GM12892 (cell line): Measurements from ENCODE around the gene C19orf85.

ENCODE experiments used
- DNase-seq: peaks from one replicate; pipeline ENCODE4 v3.0.0; 2011; ENCODE audit not compliant: insufficient read length
- FAIRE-seq: peaks from 2 replicates; lab custom pipeline; 2011; peaks lifted over from hg19 to GRCh38; lab: Jason Lieb, UNC
- POLR2A ChIP-seq: IDR thresholded peaks from 2 replicates; pipeline ENCODE4 v1.6.1; 2011; ENCODE audit warnings: low read depth, low read length, control low read depth
- POLR2AphosphoS5 ChIP-seq: IDR thresholded peaks from 2 replicates; pipeline ENCODE4 v1.6.1; 2011; ENCODE audit warnings: low read depth, low read length, control low read depth
- TAF1 ChIP-seq: IDR thresholded peaks from 2 replicates; pipeline ENCODE4 v1.6.1; 2011; ENCODE audit warnings: low read depth, mild to moderate bottlenecking, control low read depth, low read length, borderline replicate concordance

Gene C19orf85

GRCh38 chr19:55419624-55420236, 44.8 kb downstream of the C19orf85 start:
- no peak for FAIRE-seq
- DNase-seq, result no peak
- TF ChIP-seq POLR2A (no peak), TAF1 (no peak), POLR2AphosphoS5 (no peak)

DNA sequence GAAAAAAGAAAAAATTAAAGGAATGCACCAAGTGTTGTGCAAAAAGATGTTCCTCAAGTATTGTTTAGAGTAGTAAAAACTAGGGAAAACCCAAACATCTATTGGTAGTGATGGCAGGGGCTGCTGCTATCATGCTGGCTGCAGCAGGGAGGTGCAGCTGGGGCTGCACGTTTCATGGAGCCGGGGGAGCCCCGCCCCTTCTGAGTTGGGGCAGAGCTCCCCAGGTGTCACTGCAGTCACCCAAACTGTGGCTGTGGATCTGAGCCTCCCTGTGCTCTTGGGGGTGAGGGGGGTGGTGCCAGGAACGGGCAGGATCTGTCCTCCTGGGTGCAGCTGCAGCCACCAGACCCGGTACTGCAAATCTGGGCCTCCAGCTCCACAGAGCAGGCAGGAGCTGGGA, 45.4 kb downstream of the C19orf85 start:
- TF ChIP-seq POLR2A (no peak), POLR2AphosphoS5 (no peak), TAF1 (no peak)
- no peak for DNase-seq
- FAIRE-seq, result no peak

GRCh38 chr19:55418185-55418584, 46.4 kb downstream of the C19orf85 start:
- DNase-seq (no peak), FAIRE-seq (peak; percentile 33)

More at GRCh38 chr19:55418185-55418584, 46.4 kb downstream of the C19orf85 start:
- TF ChIP-seq TAF1 (no peak), POLR2AphosphoS5 (no peak), POLR2A (no peak)
